ENCODE results near the gene FGR. TPM values are rescaled to one million over a fixed set of nuclear protein-coding genes. Genes with fewer than 3 reads are reported as not detected.

FGR gene
- total and polyA plus RNA-seq, 2 of the 13 experiments (the other 11 are each of a cell fraction or from before 2014, with no cell fraction given) = not detected

GRCh38 chr1:27599605-27600497 is 35.1 kb downstream of the FGR start:
- Histone ChIP-seq H3K4me1 (ENCODE audit: insufficient read depth, low read length) (peaks cover 62% of the 10 kb centered on the region), H3K9me3 (ENCODE audit: low read length) (no peaks in the 10 kb centered on the region), H4K20me1 (ENCODE audit: insufficient read depth, low read length) (peaks cover 40% of the 10 kb centered on the region; the same call in 1 of the 2 replicates), H3K36me3 (replicated peaks in 1 of 2; ENCODE audit: control insufficient read depth in 1 of 2, insufficient read depth in 2 of 2, low read length in 2 of 2) (peaks cover 0 to 3% of the 10 kb centered on the region in 2 experiments; a peak in 2 of 5 replicates), H3K9ac (ENCODE audit: insufficient read depth, low read depth, low read length) (no peak overlapping the region), H3K4me2 (ENCODE audit: low read depth, low read length) (0 out of 2 replicates have a peak overlapping the region, but pooled peaks have one; percentile 41), H3K27me3 (ENCODE audit: control insufficient read depth in 1 of 2, insufficient read depth in 2 of 2, low read length in 2 of 2) (no peaks in the 10 kb centered on the region; a peak in 1 of 5 replicates), H3K27ac (ENCODE audit: extremely low read length, insufficient read depth, low read length) (no peak overlapping the region), H3K79me2 (ENCODE audit: insufficient read depth, low read length) (peaks cover 54% of the 10 kb centered on the region), H2AFZ (ENCODE audit: low read length) (no peak overlapping the region), H3K4me3 (replicated peaks in 1 of 3; ENCODE audit: insufficient read depth in 1 of 3, low read depth in 2 of 3, low read length in 3 of 3) (no peak overlapping the region)
- no peak for DNase-seq (ENCODE audit: low spot score)
- ATAC-seq = no peak
- 79% methylated on average over 9 of the region's 9 CpGs for WGBS (ENCODE audit: low lambda C conversion rate)
- BruUV-seq (replicated peaks) = no TSS peak
- POLR2A ChIA-PET = interaction anchor here (1.0 to 4.7 kb wide), 5 partner anchors 30 to 43 kb away, joined by 3 to 30 read pairs (median 4); no protein-coding TSS in a partner anchor
- FAIRE-seq = no peak
- intact Hi-C loops (cut with micrococcal nuclease; ENCODE audit: unreplicated experiment) = loop anchor here (5.0 kb wide), 1 partner anchor 33 kb away; no protein-coding TSS in a partner anchor
- TF ChIP-seq, protein P1, sequence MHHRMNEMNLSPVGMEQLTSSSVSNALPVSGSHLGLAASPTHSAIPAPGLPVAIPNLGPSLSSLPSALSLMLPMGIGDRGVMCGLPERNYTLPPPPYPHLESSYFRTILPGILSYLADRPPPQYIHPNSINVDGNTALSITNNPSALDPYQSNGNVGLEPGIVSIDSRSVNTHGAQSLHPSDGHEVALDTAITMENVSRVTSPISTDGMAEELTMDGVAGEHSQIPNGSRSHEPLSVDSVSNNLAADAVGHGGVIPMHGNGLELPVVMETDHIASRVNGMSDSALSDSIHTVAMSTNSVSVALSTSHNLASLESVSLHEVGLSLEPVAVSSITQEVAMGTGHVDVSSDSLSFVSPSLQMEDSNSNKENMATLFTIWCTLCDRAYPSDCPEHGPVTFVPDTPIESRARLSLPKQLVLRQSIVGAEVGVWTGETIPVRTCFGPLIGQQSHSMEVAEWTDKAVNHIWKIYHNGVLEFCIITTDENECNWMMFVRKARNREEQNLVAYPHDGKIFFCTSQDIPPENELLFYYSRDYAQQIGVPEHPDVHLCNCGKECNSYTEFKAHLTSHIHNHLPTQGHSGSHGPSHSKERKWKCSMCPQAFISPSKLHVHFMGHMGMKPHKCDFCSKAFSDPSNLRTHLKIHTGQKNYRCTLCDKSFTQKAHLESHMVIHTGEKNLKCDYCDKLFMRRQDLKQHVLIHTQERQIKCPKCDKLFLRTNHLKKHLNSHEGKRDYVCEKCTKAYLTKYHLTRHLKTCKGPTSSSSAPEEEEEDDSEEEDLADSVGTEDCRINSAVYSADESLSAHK (CRISPR knock-in tag; IDR thresholded peaks at IDR 0.05; ENCODE audit: borderline replicate concordance) = no peak
- TF ChIP-seq ISX (CRISPR knock-in tag; conservative IDR thresholded peaks at IDR 0.05) = no peak
- no peak for TF ChIP-seq ZNF30 (CRISPR knock-in tag; IDR thresholded peaks at IDR 0.05)
- in situ Hi-C loops (cut with HindIII; ENCODE audit: extremely low pct_ligation_motif_present, low pct_unique_long_range_greater_than_20kb) = loop anchor here (10.0 kb wide), 1 partner anchor 305 kb away; no protein-coding TSS in a partner anchor
- CTCF ChIA-PET (ENCODE audit: low intra/inter-chr PET ratio, low total read pairs) = no interaction called here
